ENCODE measurements around the gene PTOV1. TPM values are rescaled to one million over a fixed set of nuclear protein-coding genes. Genes with fewer than 3 reads are reported as not detected.

PTOV1 gene
- total RNA-seq, 1 experiment from 2014 or later, result 331 TPM

- intact Hi-C loops (cut with micrococcal nuclease; ENCODE audit: unreplicated experiment), result no loop called here
- H3K27me3 ChIP-seq (replicated peaks; ENCODE audit: insufficient read depth, low read depth, low read length, poor library complexity), result no peaks in the 10 kb centered on the region
- DNase-seq (ENCODE audit: low spot score), result no peak
- no peak overlapping the region for H3K27ac ChIP-seq (ENCODE audit: low read depth, low read length, poor library complexity, severe bottlenecking)
- TF ChIP-seq EZH2 (IDR thresholded peaks at IDR 0.05; ENCODE audit: borderline replicate concordance, low read depth, low read length, poor library complexity, severe bottlenecking), result no peak
- TF ChIP-seq CTCF (conservative IDR thresholded peaks at IDR 0.05; ENCODE audit: low read depth, low read length), result no peak
- H3K4me1 ChIP-seq (ENCODE audit: insufficient read depth, low read length, poor library complexity, severe bottlenecking), result peaks cover 28% of the 10 kb centered on the region
- no peak overlapping the region for H3K4me3 ChIP-seq (ENCODE audit: low read depth, low read length, poor library complexity, severe bottlenecking)
- TSS peak; percentile 38 for BruUV-seq (replicated peaks)
- ChIA-PET CTCF (no interaction called here), POLR2A (ENCODE audit: low non-redundant PET) (no interaction called here)
- peaks cover 18% of the 10 kb centered on the region for H3K36me3 ChIP-seq (ENCODE audit: insufficient read depth, low read length, poor library complexity, severe bottlenecking)
- H3K9me3 ChIP-seq (ENCODE audit: low read depth, low read length, poor library complexity, severe bottlenecking), result no peaks in the 10 kb centered on the region
Observed at GRCh38 chr19:49806620-49806959, 44.4 kb upstream of the PTOV1 start.

- intact Hi-C loops (cut with micrococcal nuclease; ENCODE audit: unreplicated experiment), result no loop called here
- no TSS peak for BruUV-seq (replicated peaks)
- Histone ChIP-seq H3K36me3 (ENCODE audit: insufficient read depth, low read length, poor library complexity, severe bottlenecking) (peaks cover 18% of the 10 kb centered on the region), H3K9me3 (ENCODE audit: low read depth, low read length, poor library complexity, severe bottlenecking) (no peaks in the 10 kb centered on the region), H3K4me1 (ENCODE audit: insufficient read depth, low read length, poor library complexity, severe bottlenecking) (peaks cover 24% of the 10 kb centered on the region), H3K4me3 (ENCODE audit: low read depth, low read length, poor library complexity, severe bottlenecking) (no peak overlapping the region), H3K27ac (ENCODE audit: low read depth, low read length, poor library complexity, severe bottlenecking) (no peak overlapping the region), H3K27me3 (replicated peaks; ENCODE audit: insufficient read depth, low read depth, low read length, poor library complexity) (no peaks in the 10 kb centered on the region)
- POLR2A ChIA-PET (ENCODE audit: low non-redundant PET), result no interaction called here
- TF ChIP-seq CTCF (conservative IDR thresholded peaks at IDR 0.05; ENCODE audit: low read depth, low read length) (no peak), EZH2 (IDR thresholded peaks at IDR 0.05; ENCODE audit: borderline replicate concordance, low read depth, low read length, poor library complexity, severe bottlenecking) (no peak)
- no peak for DNase-seq (ENCODE audit: low spot score)
- CTCF ChIA-PET, result no interaction called here
Observed at GRCh38 chr19:49807058-49807903, 43.7 kb upstream of the PTOV1 start.

- BruUV-seq (replicated peaks), result no TSS peak
- intact Hi-C loops (cut with micrococcal nuclease; ENCODE audit: unreplicated experiment), result no loop called here
- TF ChIP-seq EZH2 (IDR thresholded peaks at IDR 0.05; ENCODE audit: borderline replicate concordance, low read depth, low read length, poor library complexity, severe bottlenecking) (no peak), CTCF (conservative IDR thresholded peaks at IDR 0.05; ENCODE audit: low read depth, low read length) (no peak)
- POLR2A ChIA-PET (ENCODE audit: low non-redundant PET), result no interaction called here
- no peak for DNase-seq (ENCODE audit: low spot score)
- Histone ChIP-seq H3K36me3 (ENCODE audit: insufficient read depth, low read length, poor library complexity, severe bottlenecking) (peaks cover 16% of the 10 kb centered on the region), H3K27me3 (replicated peaks; ENCODE audit: insufficient read depth, low read depth, low read length, poor library complexity) (no peaks in the 10 kb centered on the region), H3K9me3 (ENCODE audit: low read depth, low read length, poor library complexity, severe bottlenecking) (no peaks in the 10 kb centered on the region), H3K4me3 (ENCODE audit: low read depth, low read length, poor library complexity, severe bottlenecking) (peak overlapping the region; percentile 52), H3K27ac (ENCODE audit: low read depth, low read length, poor library complexity, severe bottlenecking) (peak overlapping the region; percentile 77), H3K4me1 (ENCODE audit: insufficient read depth, low read length, poor library complexity, severe bottlenecking) (peaks cover 20% of the 10 kb centered on the region)
- CTCF ChIA-PET, result interaction anchor here (0.6 kb wide), 2 partner anchors 137 to 658 kb away, joined by 3 to 4 read pairs; no protein-coding TSS in a partner anchor
Observed at GRCh38 chr19:49807904-49808675, 42.9 kb upstream of the PTOV1 start.
